GM18502 (cell line): ENCODE data around the gene SPECC1L.

Experiments
- ATAC-seq: cut with Tn5 transposase; IDR thresholded peaks from one replicate; pipeline ENCODE4 v1.9.1; 2021; ENCODE audit warnings: mild to moderate bottlenecking; ENCODE audit not compliant: unreplicated experiment, poor library complexity

SPECC1L gene

DNA sequence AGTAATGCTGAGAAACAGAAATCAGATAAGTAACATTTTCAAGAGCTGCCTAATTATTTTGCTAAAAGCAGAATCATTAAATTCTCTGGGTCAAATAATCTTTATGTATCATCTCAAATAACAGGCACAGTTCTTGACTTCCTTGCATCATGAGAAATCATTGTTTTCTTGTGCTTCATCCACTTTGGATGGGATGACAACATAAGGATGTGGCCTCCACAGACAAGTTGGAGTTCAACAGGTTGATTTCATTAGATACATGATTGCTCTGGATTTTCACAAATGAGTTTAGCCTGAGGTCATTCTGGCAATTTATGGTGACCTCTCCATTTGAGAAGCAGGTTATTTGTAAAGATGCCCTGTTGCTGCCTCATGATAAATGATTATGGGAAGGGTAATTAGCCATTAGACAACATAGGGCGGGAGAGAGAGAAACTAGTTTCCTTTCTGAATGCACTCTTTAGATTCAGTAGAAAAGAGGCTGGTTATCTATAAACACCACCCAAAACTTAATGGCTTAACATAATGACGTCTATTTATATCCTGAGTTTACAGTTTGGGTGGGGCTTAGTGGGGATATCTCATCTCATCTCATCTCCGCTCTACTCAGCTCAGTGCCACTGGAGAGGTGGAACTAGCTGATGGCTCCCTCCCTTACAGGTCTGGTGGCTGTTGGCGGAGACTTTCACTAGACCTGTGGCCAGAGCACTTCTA is 121.7 kb downstream of the SPECC1L start:
- ATAC-seq, result no peak

DNA sequence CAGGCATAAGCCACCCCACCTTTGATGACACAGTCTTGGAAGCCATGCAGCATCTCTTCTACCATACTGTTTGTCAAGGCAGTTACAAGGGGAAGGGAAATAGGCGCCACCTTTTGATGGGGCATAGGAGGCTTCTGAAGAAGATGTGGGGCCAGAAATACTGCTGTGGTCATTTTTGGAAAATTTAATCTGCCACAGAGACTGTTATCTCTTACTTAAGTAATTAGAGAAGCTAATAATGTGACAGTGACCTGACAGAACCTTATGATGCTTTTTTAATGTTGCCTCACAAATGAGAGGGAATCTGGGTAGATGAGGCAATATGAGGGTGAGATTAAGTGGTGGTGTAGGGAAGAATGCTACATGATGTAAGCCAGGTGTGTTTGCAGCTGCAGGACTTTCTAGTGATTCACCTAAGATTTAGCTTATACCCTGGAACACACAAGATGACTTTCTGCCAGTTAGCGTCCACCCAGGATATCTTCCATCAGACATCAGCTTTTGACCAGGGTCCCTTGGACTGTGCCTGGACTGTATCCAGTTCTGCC is 122.5 kb downstream of the SPECC1L start:
- no peak for ATAC-seq

GRCh38 chr22:24393848-24394247 is 123.2 kb downstream of the SPECC1L start:
- no peak for ATAC-seq

- ATAC-seq, result no peak
Observed at GRCh38 chr22:24394254-24394653, 123.6 kb downstream of the SPECC1L start.

GRCh38 chr22:24398409-24398808 is 127.8 kb downstream of the SPECC1L start:
- ATAC-seq, result no peak

DNA sequence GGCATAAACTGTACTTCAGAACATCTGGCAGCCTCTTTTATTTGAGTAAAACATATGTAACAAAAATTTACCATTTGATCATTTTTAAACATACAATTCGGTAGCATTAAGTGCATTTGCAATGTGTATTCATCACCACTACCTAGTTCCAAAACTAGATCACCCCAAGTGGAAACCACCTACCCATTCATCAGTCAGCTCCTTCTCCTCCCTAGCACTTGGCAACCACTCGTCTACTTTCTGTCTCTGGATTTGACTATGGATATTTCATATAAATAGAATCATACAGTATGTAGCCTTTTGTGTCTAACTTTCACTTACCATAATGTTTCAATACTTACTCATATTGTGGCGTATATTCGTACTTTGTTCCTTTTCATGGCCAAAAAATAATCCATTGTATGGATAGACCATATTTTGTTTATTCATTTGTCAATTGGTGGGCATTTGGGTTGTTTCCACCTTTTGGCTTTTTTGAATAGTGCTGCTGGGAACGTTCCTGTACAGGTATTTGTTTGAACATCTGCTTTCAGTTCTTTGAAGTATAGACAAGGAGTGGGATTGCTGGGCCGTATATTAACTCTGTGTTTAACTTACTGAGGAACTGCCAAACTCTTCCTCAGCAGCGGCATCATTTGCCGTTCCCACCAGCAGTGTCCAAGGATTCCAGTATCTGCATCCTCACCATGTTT is 129.5 kb downstream of the SPECC1L start:
- peak; percentile 6 for ATAC-seq

GRCh38 chr22:24400726-24401596 is 130.3 kb downstream of the SPECC1L start:
- ATAC-seq, result peak; percentile 48

DNA sequence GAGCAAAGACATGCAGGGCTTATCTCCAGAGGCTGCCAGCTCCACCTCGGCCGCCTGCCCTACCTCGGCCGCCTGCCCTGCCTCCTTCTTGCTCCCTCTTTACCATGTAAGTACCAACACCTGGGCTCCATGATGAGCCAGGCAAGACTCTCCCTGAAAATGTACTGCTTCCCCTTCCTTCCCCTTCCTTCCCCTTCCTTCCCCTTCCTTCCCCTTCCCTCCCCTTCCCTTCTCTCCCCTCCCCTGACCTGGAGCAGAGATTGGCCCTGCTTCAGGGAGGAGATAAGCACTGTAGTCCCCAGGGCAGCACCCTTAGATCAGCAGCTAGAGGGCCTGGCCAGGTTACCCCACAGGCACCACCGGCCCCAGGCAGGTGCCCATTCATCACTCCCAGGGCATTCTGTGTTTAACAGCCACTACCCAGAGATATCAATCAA is 131.3 kb downstream of the SPECC1L start:
- no peak for ATAC-seq

- no peak for ATAC-seq
Observed at GRCh38 chr22:24402460-24403192, 132.0 kb downstream of the SPECC1L start.

DNA sequence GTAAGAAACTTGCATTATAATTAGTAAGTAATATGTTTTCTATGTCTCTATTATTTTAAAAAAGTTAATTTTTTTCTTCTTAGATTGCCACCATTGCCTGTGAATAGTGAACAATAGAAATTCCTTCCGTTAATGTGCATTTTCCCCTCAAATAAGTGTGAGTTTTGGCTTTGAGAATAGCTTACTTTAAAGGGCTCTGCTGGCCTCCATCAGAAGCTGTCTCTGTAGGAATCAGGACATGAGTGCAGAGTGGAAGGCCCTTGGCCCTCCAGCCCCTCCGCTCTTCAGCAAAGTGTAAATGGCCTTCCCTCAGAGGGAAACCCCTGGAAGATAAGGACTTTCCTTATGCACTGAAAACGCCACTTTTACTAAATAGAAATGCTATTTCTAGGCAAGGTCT is 132.7 kb downstream of the SPECC1L start:
- no peak for ATAC-seq

DNA sequence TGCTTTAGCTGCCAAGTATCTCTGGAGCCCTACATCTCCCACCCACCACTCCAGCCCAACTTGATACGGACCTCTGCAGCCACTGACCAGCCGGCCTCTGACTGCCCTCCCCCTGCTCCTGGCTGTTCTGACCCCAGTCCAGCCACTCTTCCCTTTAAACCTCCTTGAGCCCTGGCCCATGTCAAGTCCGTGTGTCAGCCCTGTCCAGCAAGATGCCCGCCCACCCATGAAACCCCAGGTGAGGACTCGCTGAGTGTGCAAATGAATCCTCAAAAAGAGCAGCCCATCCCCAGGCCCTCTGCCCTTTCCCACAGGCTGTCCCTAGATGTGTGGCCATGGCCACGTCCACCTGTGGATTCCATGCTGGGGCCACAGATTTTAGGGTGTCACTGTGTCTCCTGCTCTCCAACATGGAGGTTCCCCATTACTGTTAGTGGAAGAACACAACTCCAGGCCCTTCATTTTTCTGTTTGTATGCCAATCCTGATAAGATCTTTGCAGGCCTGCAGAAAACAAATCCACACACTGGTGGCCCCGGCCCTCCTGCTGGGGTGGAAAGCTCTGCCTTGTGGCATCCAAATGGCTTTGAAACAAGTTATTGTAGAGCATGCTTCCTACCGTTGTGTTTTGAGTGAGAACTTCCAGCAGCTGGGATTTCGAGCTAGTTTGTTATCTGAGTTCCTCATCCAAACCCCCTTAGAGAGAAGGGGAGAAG is 134.1 kb downstream of the SPECC1L start:
- no peak for ATAC-seq

DNA sequence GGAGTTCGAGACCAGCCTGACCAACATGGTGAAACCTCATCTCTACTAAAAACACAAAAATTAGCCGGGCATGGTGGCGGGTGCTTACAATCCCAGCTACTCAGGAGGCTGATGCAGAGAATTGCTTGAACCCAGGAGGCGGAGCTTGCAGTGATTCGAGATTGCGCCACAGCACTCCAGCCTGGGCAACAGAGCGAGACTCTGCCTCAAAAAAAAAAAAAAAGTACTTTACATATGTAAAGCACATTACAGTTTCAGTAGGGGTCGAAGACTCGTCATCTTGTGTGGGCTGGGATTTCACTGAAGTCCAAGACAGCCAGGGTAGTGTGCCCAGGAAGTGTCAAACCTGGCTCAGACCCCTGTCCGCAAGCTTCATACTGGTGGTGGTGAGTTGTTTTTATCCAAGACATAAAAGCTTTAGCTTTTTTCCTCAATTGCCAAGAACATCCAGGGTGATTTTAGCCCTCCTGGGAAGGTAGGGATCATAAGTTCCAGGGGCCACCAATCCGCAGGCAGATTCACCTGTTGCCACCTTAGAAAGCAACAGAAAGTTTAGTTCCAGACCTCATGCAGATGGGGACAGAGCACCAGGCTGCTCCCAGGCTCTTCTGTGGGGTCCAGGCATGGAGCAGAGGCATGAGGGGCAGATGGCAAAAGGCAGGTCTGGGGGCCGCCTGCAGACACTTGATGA is 135.1 kb downstream of the SPECC1L start:
- no peak for ATAC-seq

GRCh38 chr22:24406322-24407277 is 136.0 kb downstream of the SPECC1L start:
- no peak for ATAC-seq

DNA sequence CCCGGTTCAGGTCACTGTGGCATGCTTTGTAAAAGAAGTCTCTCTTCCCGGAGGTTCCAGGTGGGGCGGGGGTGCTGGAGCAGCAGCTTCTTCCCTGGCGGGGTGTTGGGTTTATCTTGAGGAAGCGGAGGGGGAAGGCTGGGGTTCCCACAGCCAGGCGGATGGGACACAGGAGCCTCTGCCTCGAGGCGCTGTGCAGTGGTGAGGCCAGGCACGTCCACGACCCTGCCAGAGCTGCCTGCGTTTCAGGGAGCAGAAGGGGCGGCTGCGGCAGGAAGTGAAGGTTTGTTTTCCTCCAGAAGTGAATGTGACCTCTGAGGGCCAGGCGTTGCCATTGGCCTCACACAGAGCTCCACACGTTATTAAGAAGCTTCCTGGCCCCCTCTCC is 136.6 kb downstream of the SPECC1L start:
- no peak for ATAC-seq

DNA sequence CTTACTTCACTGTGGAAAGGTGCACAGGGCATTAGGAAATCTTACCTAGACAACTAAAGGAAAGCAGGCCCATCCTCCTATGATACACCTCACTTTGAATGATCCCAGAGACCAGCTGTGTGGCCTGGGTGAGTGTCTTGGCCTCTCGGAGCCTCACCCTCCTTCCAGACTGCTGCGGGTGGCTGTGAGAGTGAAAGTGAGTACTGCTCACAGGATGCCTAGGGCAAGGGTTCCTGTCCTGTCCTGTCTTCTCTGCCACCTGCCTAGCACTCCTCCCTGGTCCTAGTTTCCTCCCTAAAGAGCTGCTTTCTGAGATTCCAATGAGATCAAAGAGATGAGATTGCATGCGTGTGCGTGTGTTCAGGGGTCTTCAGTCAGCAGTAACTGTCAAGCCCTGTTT is 137.3 kb downstream of the SPECC1L start:
- ATAC-seq, result no peak

- ATAC-seq, result no peak
Observed at GRCh38 chr22:24408630-24409029, 138.0 kb downstream of the SPECC1L start.

- ATAC-seq, result no peak
Observed at GRCh38 chr22:24409707-24410106, 139.1 kb downstream of the SPECC1L start.
